K562 (cell line): ENCODE measurements around the gene RSPH1. TPM values are rescaled to one million over a fixed set of nuclear protein-coding genes. Genes with fewer than 3 reads are reported as not detected.

Experiments
- ATAC-seq: fragments of 200-7000 bp; cut with Tn5 transposase; 3 replicates; pipeline ENCODE4 v1.9.1; 2020; ENCODE audit warnings: moderate library complexity
- BruUV-seq: library from RNA; stranded (reverse); fragments of 400-500 nt; replicated peaks from 2 replicates; lab custom pipeline; 2021; lab: Mats Ljungman, UMichigan
- CTCF ChIA-PET: fragments of 300-600 bp; formaldehyde crosslinking; extraction: SDS; loops from one replicate; lab custom pipeline; 2021; ENCODE audit warnings: low intra/inter-chr PET ratio; lab: Yijun Ruan, JAX
- POLR2A ChIA-PET: fragments of 300-600, 350-650 bp; sonication (Branson Sonifier 250); formaldehyde crosslinking; extraction: SDS; loops from one replicate; lab custom pipeline; 2021; ENCODE audit warnings: antibody characterized with exemption, inconsistent platforms; lab: Yijun Ruan, JAX
- DNase-seq, 4 experiments: peaks; one replicate each; pipeline versions ENCODE4 v3.0.0 to v3.0.0-alpha.2; 2011 to 2018; ENCODE audit warnings: low spot score in 3 of 4, mixed read lengths in 3 of 4; ENCODE audit errors: extremely low read depth in 1 of 4
- FAIRE-seq: peaks from 2 replicates; lab custom pipeline; 2011; peaks lifted over from hg19 to GRCh38; lab: Jason Lieb, UNC
- H2AFZ ChIP-seq: 2 replicates; pipeline ENCODE4 v1.6.0; 2011; ENCODE audit warnings: low read depth, low read length, control low read depth, inconsistent platforms
- H3K27ac ChIP-seq: fragments of 200-600 bp; 3 replicates; pipeline ENCODE4 v1.8.0; 2011; ENCODE audit warnings: low read depth, mild to moderate bottlenecking, control low read depth, inconsistent platforms, low read length, moderate library complexity, mixed read lengths; ENCODE audit errors: extremely low read depth
- H3K27me3 ChIP-seq, 2 experiments: fragments of 300-600 bp in 1 of 2; 2 replicates in 1 of 2; 3 replicates in 1 of 2; pipeline versions ENCODE4 v1.6.0 to v1.8.0; 2011; ENCODE audit warnings: inconsistent platforms in 2 of 2, low read length in 2 of 2, mild to moderate bottlenecking in 1 of 2, mixed read lengths in 1 of 2, moderate library complexity in 1 of 2; ENCODE audit not compliant: control insufficient read depth in 2 of 2, insufficient read depth in 2 of 2
- H3K36me3 ChIP-seq: fragments of 300-600 bp; 3 replicates; pipeline ENCODE4 v1.8.0; 2011; ENCODE audit warnings: mild to moderate bottlenecking, low read length, inconsistent platforms; ENCODE audit not compliant: control insufficient read depth, insufficient read depth
- H3K4me1 ChIP-seq, 2 experiments: fragments of 200-600 bp in 1 of 2; replicated peaks in 1 of 2; 2 replicates in 1 of 2; 3 replicates in 1 of 2; pipeline versions ENCODE4 v1.5.1 to v1.8.0; 2011; ENCODE audit warnings: inconsistent platforms in 2 of 2, low read length in 2 of 2, mild to moderate bottlenecking in 1 of 2, mixed read lengths in 1 of 2, moderate library complexity in 1 of 2; ENCODE audit not compliant: control insufficient read depth in 2 of 2, insufficient read depth in 2 of 2
- H3K4me2 ChIP-seq: 2 replicates; pipeline ENCODE4 v1.6.1; 2011; ENCODE audit warnings: low read length, control low read depth, inconsistent platforms, mixed read lengths; ENCODE audit not compliant: insufficient read depth
- H3K4me3 ChIP-seq: fragments of 200-600 bp; sonication (generic), shearing (Covaris generic); 2 replicates; pipeline ENCODE4 v1.5.1; 2016; ENCODE audit warnings: control low read depth, inconsistent platforms
- H3K79me2 ChIP-seq: fragments of 200-600 bp; 3 replicates; pipeline ENCODE4 v1.8.0; 2011; ENCODE audit warnings: low read length, inconsistent platforms; ENCODE audit not compliant: control insufficient read depth, insufficient read depth
- H3K9ac ChIP-seq, 2 experiments: 2 replicates each; pipeline versions ENCODE4 v1.6.0 to v1.6.1; 2011; ENCODE audit warnings: low read depth in 2 of 2, low read length in 2 of 2, control low read depth in 1 of 2, inconsistent platforms in 1 of 2, mild to moderate bottlenecking in 1 of 2, mixed read lengths in 1 of 2; ENCODE audit not compliant: insufficient read depth in 1 of 2
- H3K9me1 ChIP-seq: one replicate; pipeline ENCODE4 v1.6.0; 2011; ENCODE audit warnings: inconsistent platforms, mild to moderate bottlenecking, low read length, moderate library complexity; ENCODE audit not compliant: control insufficient read depth, insufficient read depth
- H3K9me3 ChIP-seq: replicated peaks from 2 replicates; pipeline ENCODE4 v1.5.1; 2011; ENCODE audit warnings: low read depth, low read length, inconsistent platforms; ENCODE audit not compliant: control insufficient read depth, insufficient read depth
- H4K20me1 ChIP-seq: replicated peaks from 2 replicates; pipeline ENCODE4 v1.6.1; 2011; ENCODE audit warnings: low read length, inconsistent platforms, mixed read lengths; ENCODE audit not compliant: control insufficient read depth, insufficient read depth
- CBX5 ChIP-seq: IDR thresholded peaks from 2 replicates; pipeline ENCODE4 v1.6.1; 2014; ENCODE audit warnings: low read depth, borderline replicate concordance
- CBX8 ChIP-seq: fragments of 200-600 bp; sonication (generic); IDR thresholded peaks from 2 replicates; pipeline ENCODE4 v1.6.1; 2012; ENCODE audit warnings: borderline replicate concordance, mixed run types, low read depth, mild to moderate bottlenecking, moderate library complexity, mixed read lengths, low read length, control low read depth, inconsistent platforms; ENCODE audit not compliant: poor library complexity, severe bottlenecking; ENCODE audit errors: extremely low read depth
- CGGBP1 ChIP-seq: fragments of 250-450 bp; sonication (Bioruptor Pico); IDR thresholded peaks from 2 replicates; pipeline ENCODE4 v1.9.0; 2021; ENCODE audit warnings: mild to moderate bottlenecking
- CREM ChIP-seq: IDR thresholded peaks from 2 replicates; pipeline ENCODE4 v1.6.1; 2014; ENCODE audit warnings: antibody characterized with exemption, low read depth
- FUS ChIP-seq: fragments of 200-400 bp; formaldehyde crosslinking; optimal IDR thresholded peaks from 2 replicates; pipeline ENCODE3; 2017; ENCODE audit warnings: low read depth, low read length
- HBP1 ChIP-seq: fragments of 450-650 bp; formaldehyde crosslinking; IDR thresholded peaks from 2 replicates; pipeline ENCODE4 v1.4.0; 2022; ENCODE audit warnings: missing genetic modification characterization
- HMBOX1 ChIP-seq: sonication (generic); IDR thresholded peaks from 2 replicates; pipeline ENCODE4 v1.6.1; 2016
- PHTF2 ChIP-seq: fragments of 250-450 bp; sonication (Bioruptor Pico); IDR thresholded peaks from 2 replicates; pipeline ENCODE4 v1.5.0; 2021; ENCODE audit warnings: mild to moderate bottlenecking
- SMARCE1 ChIP-seq: fragments of 450-650 bp; IDR thresholded peaks from 2 replicates; pipeline ENCODE4 v1.7.1; 2016; ENCODE audit warnings: mild to moderate bottlenecking
- TCF7L2 ChIP-seq: fragments of 150-350 bp; IDR thresholded peaks from 2 replicates; pipeline ENCODE4 v1.6.1; 2016; ENCODE audit warnings: low read depth, mild to moderate bottlenecking, low read length, moderate library complexity
- TSC22D4 ChIP-seq: fragments of 450-650 bp; IDR thresholded peaks from 2 replicates; pipeline ENCODE4 v1.6.1; 2016; ENCODE audit warnings: missing genetic modification characterization, missing biosample characterization, control low read depth
- USF1 ChIP-seq: sonication (generic); formaldehyde crosslinking; IDR thresholded peaks from 2 replicates; pipeline ENCODE4 v1.9.0; 2022; ENCODE audit warnings: mild to moderate bottlenecking, missing genetic modification reagents
- ZFP30 ChIP-seq: fragments of 250-450 bp; sonication (Bioruptor Pico); IDR thresholded peaks from 2 replicates; pipeline ENCODE4 v1.8.0; 2022; ENCODE audit warnings: moderate library complexity, mild to moderate bottlenecking, inconsistent platforms, borderline replicate concordance
- ZKSCAN1 ChIP-seq: fragments of 150-350 bp; IDR thresholded peaks from 2 replicates; pipeline ENCODE4 v1.6.1; 2016; ENCODE audit warnings: low read depth, low read length
- ZNF445 ChIP-seq: fragments of 250-450 bp; sonication (Bioruptor Pico); IDR thresholded peaks from 2 replicates; pipeline ENCODE4 v1.4.0; 2020; ENCODE audit warnings: low read depth, mild to moderate bottlenecking, moderate library complexity
- ZNF75A ChIP-seq: fragments of 450-650 bp; formaldehyde crosslinking; IDR thresholded peaks from 2 replicates; pipeline ENCODE4 v1.4.0; 2020; ENCODE audit warnings: mild to moderate bottlenecking
- WGBS: fragments of 100-300 bp; shearing (Covaris generic); methylation state at CpG from one replicate; pipeline ENCODE4 v1.1.6; 2016; ENCODE audit warnings: low coverage, mixed read lengths; ENCODE audit not compliant: insufficient coverage; ENCODE audit errors: missing lambda C conversion rate; 5-methylcytosine and 5-hydroxymethylcytosine counted together
- in situ Hi-C: fragments of 300-500 bp; cut with MboI; formaldehyde crosslinking; loops from 4 replicates; pipeline ENCODE4 v1.15.0; 2018; ENCODE audit warnings: inconsistent platforms, mixed read lengths
- intact Hi-C: fragments of 100-400 bp; cut with micrococcal nuclease; formaldehyde crosslinking; loops from 2 replicates; pipeline ENCODE4 v1.14.2; 2022
- polyA plus RNA-seq, 8 experiments: library from polyadenylated mRNA; depleted of rRNA in 4 of 8; stranded (reverse) in 5 of 8; unstranded in 3 of 8; fragments of >200 nt; fragmentation: Nextera tagmentation in 2 of 8; fragmentation: Illumina TruSeq in 1 of 8; extraction: Ambion mirVana in 2 of 8; extraction: Trizol in 1 of 8; gene quantifications; 2 replicates each; pipeline versions ENCODE4 v1.2.1 to v1.2.3, GENCODE V29; 2011 to 2014; ENCODE audit warnings: inconsistent platforms in 1 of 8, missing spikeins in 1 of 8
- total RNA-seq, 7 experiments: library from RNA; depleted of rRNA in 6 of 7; stranded (reverse); fragments of >200 nt in 6 of 7; fragmentation: Illumina TruSeq in 2 of 7; extraction: Trizol in 2 of 7; gene quantifications; 2 replicates each; pipeline versions ENCODE4 v1.2.1 to v1.2.3, GENCODE V29; 2011 to 2021; ENCODE audit warnings: low replicate concordance in 1 of 7

Gene RSPH1
- total and polyA plus RNA-seq, 9 of the 15 experiments (the other 6 are each of a cell fraction or from before 2014, with no cell fraction given), result 0.17 TPM; not detected in 8

- no peak for TF ChIP-seq USF1 (CRISPR knock-in tag)
Measured at GRCh38 chr21:42469272-42469671, 26.8 kb downstream of the RSPH1 start (continued).

- H3K9ac ChIP-seq, result no peak overlapping the region
- H3K27ac ChIP-seq, result no peak overlapping the region
- no peak overlapping the region for H3K4me2 ChIP-seq
- no peaks in the 10 kb centered on the region for H3K79me2 ChIP-seq
- 4% methylated on average over 6 of the region's 6 CpGs for WGBS
- intact Hi-C loops, result loop anchor here (5.0 kb wide), 1 partner anchor 69 kb away; no protein-coding TSS in a partner anchor
- CTCF ChIA-PET, result no interaction called here
- no peaks in the 10 kb centered on the region for H4K20me1 ChIP-seq
- no peak overlapping the region for H3K4me3 ChIP-seq
- no peaks in the 10 kb centered on the region for H3K9me1 ChIP-seq
- in situ Hi-C loops, result loop anchor here (5.0 kb wide), 1 partner anchor 59 kb away; no protein-coding TSS in a partner anchor
- BruUV-seq, result no TSS peak
- no peak overlapping the region for H2AFZ ChIP-seq
- POLR2A ChIA-PET, result interaction anchor here (0.8 to 1.8 kb wide), 2 partner anchors 12 to 65 kb away, joined by 3 to 7 read pairs; partner anchors contain the start of gene UBASH3A
- no peaks in the 10 kb centered on the region for H3K36me3 ChIP-seq
- H3K9me3 ChIP-seq, result no peaks in the 10 kb centered on the region
- FAIRE-seq (peak; percentile 26), DNase-seq (no peak), ATAC-seq (no peak)
- H3K4me1 ChIP-seq, result peaks cover 32 to 40% of the 10 kb centered on the region in 2 experiments
- H3K27me3 ChIP-seq, result peaks cover 17 to 19% of the 10 kb centered on the region in 2 experiments
- TF ChIP-seq HMBOX1, result no peak
- TF ChIP-seq TSC22D4 (tag), result no peak
- no peak for TF ChIP-seq TCF7L2
- TF ChIP-seq PHTF2, result no peak
- TF ChIP-seq ZKSCAN1, result no peak
- TF ChIP-seq ZNF75A (CRISPR knock-in tag), result no peak
- TF ChIP-seq ZFP30, result no peak
- TF ChIP-seq ZNF445, result no peak
- TF ChIP-seq HBP1 (CRISPR knock-in tag), result no peak
- TF ChIP-seq FUS, result no peak
- no peak for TF ChIP-seq CBX8
- peak; percentile 27; the same call in 1 of the 2 replicates for TF ChIP-seq SMARCE1
- TF ChIP-seq CBX5, result no peak
- TF ChIP-seq CGGBP1 (CRISPR knock-in tag), result no peak
- TF ChIP-seq CREM, result no peak
Measured at GRCh38 chr21:42468491-42469131, 27.4 kb downstream of the RSPH1 start.
